Measurements from ENCODE around the gene DNMBP.

- TF ChIP-seq CTCF (IDR thresholded peaks at IDR 0.05; ENCODE audit: poor library complexity) (no peak), EZH2 (IDR thresholded peaks at IDR 0.05; ENCODE audit: borderline replicate concordance) (no peak), EZH2phosphoT487 (IDR thresholded peaks at IDR 0.05; ENCODE audit: low read depth, severe bottlenecking, unreplicated experiment) (no peak)
Measured at GRCh38 chr10:99975106-99975829, 34.5 kb downstream of the DNMBP start.

All from hepatocyte (in vitro differentiated cells).